Parathyroid adenoma (tissue), 2 donors: Measurements from ENCODE around the gene ANXA8.

Experiments used
- H2AFZ ChIP-seq: fragments of 300-600 bp; sonication (generic); one replicate; pipeline ENCODE4 v1.7.0; 2017; ENCODE audit warnings: antibody characterized with exemption, mild to moderate bottlenecking
- H3K27ac ChIP-seq: fragments of 300-600 bp; sonication (generic); one replicate; pipeline ENCODE4 v1.7.0; 2017
- H3K27me3 ChIP-seq: fragments of 300-600 bp; sonication (generic); one replicate; pipeline ENCODE4 v1.7.0; 2017; ENCODE audit warnings: low read length; ENCODE audit not compliant: control insufficient read depth, insufficient read depth
- H3K36me3 ChIP-seq: fragments of 300-600 bp; sonication (generic); one replicate; pipeline ENCODE4 v1.7.0; 2017; ENCODE audit warnings: low read length; ENCODE audit not compliant: control insufficient read depth, insufficient read depth
- H3K4me1 ChIP-seq: fragments of 300-600 bp; sonication (generic); one replicate; pipeline ENCODE4 v1.7.0; 2017; ENCODE audit warnings: control low read depth
- H3K4me2 ChIP-seq: fragments of 300-600 bp; sonication (generic); one replicate; pipeline ENCODE4 v1.7.0; 2017; ENCODE audit warnings: low read length
- H3K4me3 ChIP-seq: fragments of 300-600 bp; sonication (generic); one replicate; pipeline ENCODE4 v1.7.0; 2017; ENCODE audit warnings: low read depth, low read length
- H3K79me2 ChIP-seq: fragments of 300-600 bp; sonication (generic); one replicate; pipeline ENCODE4 v1.7.0; 2017; ENCODE audit warnings: control low read depth
- H3K9ac ChIP-seq: fragments of 300-600 bp; sonication (generic); one replicate; pipeline ENCODE4 v1.7.0; 2017; ENCODE audit warnings: mild to moderate bottlenecking
- H3K9me3 ChIP-seq: fragments of 300-600 bp; sonication (generic); one replicate; pipeline ENCODE4 v1.7.0; 2017; ENCODE audit warnings: low read length; ENCODE audit not compliant: control insufficient read depth
- TF ChIP-seq, protein P1 (sequence below): fragments of 300-600 bp; sonication (generic); IDR thresholded peaks from one replicate; pipeline ENCODE4 v1.7.0; 2017; ENCODE audit warnings: antibody characterized with exemption, mild to moderate bottlenecking
- donor health status: primary hyperparathyroidism.

The ANXA8 gene

DNA sequence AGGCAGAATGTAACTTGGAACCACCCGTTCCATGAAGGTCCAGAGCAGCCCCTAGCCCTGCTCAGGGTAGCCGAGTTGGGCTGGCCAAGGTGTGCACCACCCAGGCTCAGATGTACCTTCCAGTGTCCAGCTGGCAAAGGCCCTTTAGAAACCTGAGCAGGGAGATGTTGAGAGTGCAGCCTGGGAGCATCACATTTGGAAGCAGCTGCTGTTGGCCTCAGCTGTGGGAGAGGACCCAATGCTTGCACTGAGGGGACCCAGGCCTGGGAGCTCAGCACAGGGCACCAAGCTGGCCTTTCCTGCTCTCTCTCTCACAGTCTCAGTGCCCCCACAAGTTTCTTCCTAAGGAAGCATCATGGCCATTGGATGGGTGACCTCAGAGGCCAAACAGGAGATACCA, 33.5 kb downstream of the ANXA8 start:
- Histone ChIP-seq H3K27me3 (no peaks in the 10 kb centered on the region), H3K27ac (no peak overlapping the region), H3K36me3 (no peaks in the 10 kb centered on the region), H3K9me3 (no peaks in the 10 kb centered on the region), H3K79me2 (no peaks in the 10 kb centered on the region), H3K4me3 (no peak overlapping the region), H3K4me1 (no peaks in the 10 kb centered on the region), H3K9ac (no peak overlapping the region), H2AFZ (no peak overlapping the region), H3K4me2 (no peak overlapping the region)
- TF ChIP-seq, protein P1, sequence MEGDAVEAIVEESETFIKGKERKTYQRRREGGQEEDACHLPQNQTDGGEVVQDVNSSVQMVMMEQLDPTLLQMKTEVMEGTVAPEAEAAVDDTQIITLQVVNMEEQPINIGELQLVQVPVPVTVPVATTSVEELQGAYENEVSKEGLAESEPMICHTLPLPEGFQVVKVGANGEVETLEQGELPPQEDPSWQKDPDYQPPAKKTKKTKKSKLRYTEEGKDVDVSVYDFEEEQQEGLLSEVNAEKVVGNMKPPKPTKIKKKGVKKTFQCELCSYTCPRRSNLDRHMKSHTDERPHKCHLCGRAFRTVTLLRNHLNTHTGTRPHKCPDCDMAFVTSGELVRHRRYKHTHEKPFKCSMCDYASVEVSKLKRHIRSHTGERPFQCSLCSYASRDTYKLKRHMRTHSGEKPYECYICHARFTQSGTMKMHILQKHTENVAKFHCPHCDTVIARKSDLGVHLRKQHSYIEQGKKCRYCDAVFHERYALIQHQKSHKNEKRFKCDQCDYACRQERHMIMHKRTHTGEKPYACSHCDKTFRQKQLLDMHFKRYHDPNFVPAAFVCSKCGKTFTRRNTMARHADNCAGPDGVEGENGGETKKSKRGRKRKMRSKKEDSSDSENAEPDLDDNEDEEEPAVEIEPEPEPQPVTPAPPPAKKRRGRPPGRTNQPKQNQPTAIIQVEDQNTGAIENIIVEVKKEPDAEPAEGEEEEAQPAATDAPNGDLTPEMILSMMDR: no peak

DNA sequence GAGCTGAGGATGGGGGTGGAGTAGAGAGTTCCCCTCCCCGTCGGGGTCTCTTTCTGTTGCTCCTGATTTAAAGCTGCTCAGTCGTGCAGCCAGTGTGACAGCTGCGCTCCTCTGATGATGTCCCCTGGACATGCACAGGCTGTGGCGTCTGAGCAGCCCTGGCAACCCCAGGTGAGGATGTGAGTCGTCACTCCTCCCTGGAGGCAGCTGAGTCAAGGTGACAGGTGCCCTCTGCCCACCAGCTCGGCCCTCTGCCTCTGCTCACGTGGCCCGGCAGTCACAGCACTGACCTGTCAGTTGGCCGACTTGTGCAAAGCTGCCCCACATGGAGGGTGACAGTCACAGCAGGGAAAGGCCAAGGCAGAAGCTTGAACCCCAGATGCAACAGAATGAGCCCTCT, 33.9 kb downstream of the ANXA8 start:
- H3K79me2 ChIP-seq: no peaks in the 10 kb centered on the region

DNA sequence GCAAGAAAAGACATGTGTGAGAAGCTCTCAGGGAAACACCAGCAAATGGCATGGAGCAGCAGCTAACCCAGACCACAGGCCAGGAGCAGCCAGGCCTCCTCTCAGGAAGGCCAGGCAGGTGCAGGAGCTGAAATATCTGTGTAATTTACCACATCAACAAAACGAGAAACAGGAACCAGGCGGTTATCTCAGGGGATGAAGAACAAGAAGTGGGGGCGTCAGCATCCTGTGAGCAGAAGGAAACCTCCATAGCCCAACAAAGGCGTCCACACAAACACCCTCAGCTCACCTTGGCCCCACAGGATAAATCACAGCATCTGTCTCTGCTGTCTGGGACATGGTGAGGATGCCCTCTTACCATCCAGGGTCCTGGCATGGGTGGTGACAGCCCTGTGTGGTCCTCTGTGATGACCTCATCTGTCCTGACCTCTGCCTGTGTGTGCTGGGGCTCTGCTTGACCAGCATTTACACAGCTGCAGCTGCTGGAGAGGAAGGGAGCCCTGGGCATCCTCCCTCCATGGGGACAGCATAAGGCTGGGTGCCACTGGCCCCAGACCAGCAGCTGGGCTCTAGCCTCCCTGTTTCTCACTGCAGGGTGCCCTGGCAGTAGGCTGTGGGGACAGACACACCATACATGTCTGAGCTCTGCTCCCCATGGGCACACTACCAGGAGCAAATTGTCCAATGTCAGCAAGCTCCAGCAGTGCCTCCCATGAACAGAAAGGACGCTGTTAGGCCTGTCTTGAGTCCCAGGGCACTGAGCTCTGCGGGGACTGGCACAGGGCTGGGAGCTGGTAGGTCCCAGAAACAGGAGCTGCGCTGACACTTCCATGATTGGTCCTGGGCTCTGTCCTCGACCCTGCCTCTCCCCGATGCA, 34.6 kb downstream of the ANXA8 start:
- TF ChIP-seq, protein P1: no peak
- Histone ChIP-seq H3K9me3 (no peaks in the 10 kb centered on the region), H3K36me3 (no peaks in the 10 kb centered on the region), H3K4me2 (no peak overlapping the region), H3K4me3 (no peak overlapping the region), H3K79me2 (no peaks in the 10 kb centered on the region), H3K27ac (no peak overlapping the region), H2AFZ (no peak overlapping the region), H3K27me3 (no peaks in the 10 kb centered on the region), H3K9ac (no peak overlapping the region), H3K4me1 (no peaks in the 10 kb centered on the region)

More for the DNA sequence above, 33.9 kb downstream of the ANXA8 start:
- Histone ChIP-seq H3K27ac (no peak overlapping the region), H3K4me1 (no peaks in the 10 kb centered on the region), H3K36me3 (no peaks in the 10 kb centered on the region), H3K27me3 (no peaks in the 10 kb centered on the region), H2AFZ (no peak overlapping the region), H3K4me3 (no peak overlapping the region), H3K9ac (no peak overlapping the region), H3K9me3 (no peaks in the 10 kb centered on the region), H3K4me2 (no peak overlapping the region)
- TF ChIP-seq, protein P1: no peak

DNA sequence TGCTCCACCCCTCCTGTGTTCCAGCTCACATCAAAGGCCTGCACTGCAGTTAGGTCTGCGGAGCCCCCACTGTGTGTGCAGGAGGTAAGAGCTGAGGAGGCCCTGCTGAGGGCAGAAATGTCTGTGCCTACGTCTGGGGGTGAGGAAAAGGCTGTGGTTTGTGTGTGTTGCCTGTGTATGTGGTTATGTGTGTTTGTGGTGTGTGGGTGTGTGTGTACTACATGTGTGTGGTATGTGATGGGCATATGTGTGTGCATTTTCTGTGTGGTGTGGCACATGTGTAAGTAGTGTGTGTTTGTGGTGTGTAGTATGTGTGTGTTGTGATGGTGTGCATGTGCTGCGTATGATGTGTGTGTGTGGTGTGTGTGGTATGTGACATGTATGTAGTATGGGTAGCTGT, 36.2 kb downstream of the ANXA8 start:
- Histone ChIP-seq H3K79me2 (no peaks in the 10 kb centered on the region), H3K9me3 (no peaks in the 10 kb centered on the region), H3K4me2 (no peak overlapping the region), H3K27me3 (no peaks in the 10 kb centered on the region), H3K4me3 (no peak overlapping the region), H2AFZ (no peak overlapping the region), H3K27ac (no peak overlapping the region), H3K9ac (no peak overlapping the region), H3K4me1 (no peaks in the 10 kb centered on the region), H3K36me3 (no peaks in the 10 kb centered on the region)
- TF ChIP-seq, protein P1: no peak

DNA sequence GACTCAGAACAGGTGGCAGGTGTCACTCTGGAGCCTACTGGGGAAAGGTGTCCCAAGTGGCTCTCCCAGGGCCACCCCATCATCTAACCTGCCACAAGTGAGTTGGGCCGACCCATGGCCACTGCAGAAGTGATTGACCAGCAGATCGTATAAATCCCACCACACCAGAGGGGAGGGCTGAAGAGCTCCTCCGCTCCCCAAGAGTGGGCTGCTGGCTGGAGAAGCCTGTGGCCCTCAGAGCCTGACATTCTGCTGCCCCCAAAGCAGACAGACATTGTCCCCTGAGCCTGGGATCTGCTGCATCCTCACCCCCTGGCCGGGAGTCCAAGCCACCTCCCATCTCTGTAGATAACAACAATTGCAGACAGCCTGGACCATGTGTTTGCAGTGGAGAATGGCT, 36.7 kb downstream of the ANXA8 start:
- no peak overlapping the region for H3K4me2 ChIP-seq
- H3K9ac ChIP-seq: no peak overlapping the region
- no peaks in the 10 kb centered on the region for H3K4me1 ChIP-seq
- no peak overlapping the region for H3K4me3 ChIP-seq
- H3K36me3 ChIP-seq: no peaks in the 10 kb centered on the region
- no peaks in the 10 kb centered on the region for H3K9me3 ChIP-seq
- H2AFZ ChIP-seq: no peak overlapping the region
- no peaks in the 10 kb centered on the region for H3K27me3 ChIP-seq
- TF ChIP-seq, protein P1: no peak
- no peaks in the 10 kb centered on the region for H3K79me2 ChIP-seq
- no peak overlapping the region for H3K27ac ChIP-seq
